Spleen (tissue), 11 donors: Measurements from ENCODE around the gene CFAP54. TPM values are rescaled to one million over a fixed set of nuclear protein-coding genes. Genes with fewer than 3 reads are reported as not detected.

ENCODE experiments used
- DNase-seq: peaks from one replicate; pipeline ENCODE4 v3.0.0-alpha.2; 2020
- H3K27ac ChIP-seq, 8 donors: fragments of 200-600 bp; sonication (generic) in 7 of 8; 1 replicate in 4 of 8; 2 replicates in 4 of 8; pipeline versions ENCODE4 v1.5.0 to v1.8.0; 2016 to 2021; ENCODE audit warnings: inconsistent platforms in 4 of 8, mild to moderate bottlenecking in 4 of 8, moderate library complexity in 1 of 8
- H3K27me3 ChIP-seq, 7 donors: fragments of 200-600 bp; sonication (generic) in 6 of 7; replicated peaks in 1 of 7; 1 replicate in 4 of 7; 2 replicates in 3 of 7; pipeline versions ENCODE4 v1.5.0 to v1.8.0; 2016 to 2021; ENCODE audit warnings: inconsistent platforms in 3 of 7, mild to moderate bottlenecking in 1 of 7
- H3K36me3 ChIP-seq, 6 donors: fragments of 200-600 bp; sonication (generic) in 5 of 6; 1 replicate in 4 of 6; 2 replicates in 2 of 6; pipeline versions ENCODE4 v1.5.0 to v1.8.0; 2016 to 2021; ENCODE audit warnings: inconsistent platforms in 2 of 6
- H3K4me1 ChIP-seq, 6 donors: fragments of 200-600 bp; sonication (generic) in 5 of 6; 1 replicate in 3 of 6; 2 replicates in 3 of 6; pipeline versions ENCODE4 v1.5.0 to v1.8.0; 2016 to 2021; ENCODE audit warnings: inconsistent platforms in 3 of 6
- H3K4me3 ChIP-seq, 8 donors: fragments of 200-600 bp; sonication (generic) in 7 of 8; 1 replicate in 4 of 8; 2 replicates in 4 of 8; pipeline versions ENCODE4 v1.5.0 to v1.8.0; 2016 to 2021; ENCODE audit warnings: inconsistent platforms in 4 of 8, mild to moderate bottlenecking in 4 of 8, moderate library complexity in 2 of 8
- H3K9me3 ChIP-seq, 8 donors: fragments of 200-600 bp; sonication (generic) in 7 of 8; 1 replicate in 4 of 8; 2 replicates in 4 of 8; pipeline versions ENCODE4 v1.5.0 to v1.8.0; 2016 to 2021; ENCODE audit warnings: inconsistent platforms in 4 of 8
- POLR2A ChIP-seq, 3 donors: fragments of 450-650 bp; IDR thresholded peaks; one replicate each; pipeline ENCODE4 v1.5.1; 2017; ENCODE audit warnings: antibody characterized with exemption in 3 of 3, mild to moderate bottlenecking in 1 of 3
- POLR2AphosphoS5 ChIP-seq, 3 donors: sonication (generic); formaldehyde crosslinking; IDR thresholded peaks; one replicate each; pipeline ENCODE4 v1.5.1; 2017; ENCODE audit warnings: antibody characterized with exemption in 3 of 3
- WGBS, 5 donors: extraction: QIAGEN DNeasy Blood & Tissue Kit in 3 of 5; methylation state at CpG; one replicate each; pipeline versions ENCODE4 v1.1.5 to v1.1.7; 2013 to 2018; 5-methylcytosine and 5-hydroxymethylcytosine counted together
- intact Hi-C: fragments of 100-400 bp; cut with DNase I; formaldehyde crosslinking; loops from one replicate; pipeline ENCODE4 v1.15.0; 2023; ENCODE audit warnings: low total_unique reads
- polyA plus RNA-seq, 3 donors: library from polyadenylated mRNA; stranded (reverse); fragments of 200-250 nt; gene quantifications; one replicate each; pipeline ENCODE4 v1.2.1, GENCODE V29; 2013
- total RNA-seq, 7 donors: library from RNA; depleted of rRNA in 3 of 7; stranded (reverse); fragments of >200 nt in 3 of 7; fragmentation: NEBNext Ultra II Directional in 4 of 7; extraction: Animal tissue kit (Norgen Biotek cat#: 25700) in 4 of 7; gene quantifications; one replicate each; pipeline versions ENCODE4 v1.1.0 to v1.2.1, GENCODE V29; 2016 to 2021
- TF ChIP-seq, protein P1 (sequence below), 11 experiments: fragments of 200-600 bp in 7 of 11; fragments of 450-650 bp in 4 of 11; sonication (generic) in 4 of 11; IDR thresholded peaks in 8 of 11; conservative IDR thresholded peaks in 3 of 11; 1 replicate in 7 of 11; 2 replicates in 4 of 11; pipeline versions ENCODE4 v1.4.0 to v1.8.0; 2016 to 2021; ENCODE audit warnings: antibody characterized with exemption in 11 of 11, inconsistent platforms in 4 of 11, mild to moderate bottlenecking in 1 of 11
- donor health status: healthy with polysubstance abuse.
- donor health status: DM: no; HTN: no; CAD: no; lungs with moderate emphysema.
- donor health status: DM: no; HTN: no; CAD: no.
- donor health status: Bipolar disorder and iron deficiency.
- donor health status: healthy.
- donor health status: DM: no; HTN: no; CAD: no.
- donor health status: DM: yes; HTN: yes; CAD: no.

CFAP54 gene
- total and polyA plus RNA-seq, 10 donors, result 0.09 to 3.6 (median 2.1) TPM

DNA sequence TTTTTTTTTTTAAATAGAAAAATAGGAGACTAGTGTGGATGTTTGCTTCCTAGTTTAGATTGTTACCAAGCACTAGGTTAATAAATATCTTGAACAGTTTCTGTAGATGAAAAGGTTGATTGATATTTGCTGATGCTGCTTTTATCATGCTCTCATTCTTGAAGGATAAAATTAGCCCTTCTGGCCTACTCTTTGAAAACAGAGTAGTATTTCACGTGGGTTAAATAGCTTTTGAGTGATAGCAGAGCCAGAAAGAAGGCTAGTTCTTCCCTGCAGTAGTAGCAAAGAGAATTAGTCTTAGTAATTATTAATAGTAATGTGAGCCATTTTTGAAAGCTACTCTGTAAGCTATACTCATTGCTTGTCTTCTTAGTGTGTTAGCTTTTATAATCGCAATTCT is 422.9 kb downstream of the CFAP54 start:
- 82 to 89% (median 86%) methylated on average over 2 of the region's 2 CpGs for WGBS, 5 donors

DNA sequence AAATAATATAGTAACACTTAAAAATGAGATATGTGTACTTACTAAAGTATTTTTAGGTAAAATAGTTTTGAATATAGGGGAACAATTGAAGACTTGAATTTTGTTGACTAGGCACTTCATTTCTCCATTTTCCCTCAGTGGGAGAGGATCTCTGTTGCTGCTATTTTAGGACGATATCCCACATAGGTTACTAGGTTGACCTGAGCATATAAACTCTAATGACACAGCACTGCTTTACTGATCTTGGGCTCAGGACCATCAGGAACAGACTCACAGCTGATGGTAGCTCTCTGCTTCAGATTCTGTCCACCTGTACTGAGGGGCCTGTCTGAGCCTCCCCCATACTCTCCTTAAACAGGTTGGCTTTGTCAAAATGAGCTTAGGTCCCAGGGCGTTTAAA is 423.6 kb downstream of the CFAP54 start:
- Histone ChIP-seq H3K4me3 (no peak overlapping the region), H3K27me3 (no peaks in the 10 kb centered on the region), H3K27ac (no peak overlapping the region), H3K4me1 (peaks cover 10 to 52% (median 35%) of the 10 kb centered on the region in 6 donors), H3K9me3 (no peaks in the 10 kb centered on the region), H3K36me3 (peaks cover 0 to 17% (median 0%) of the 10 kb centered on the region in 6 donors)
- 94 to 100% (median 97%) methylated on average over 2 of the region's 2 CpGs for WGBS, 5 donors
- DNase-seq, result no peak
- no peak for TF ChIP-seq POLR2A (IDR thresholded peaks at IDR 0.05)
- TF ChIP-seq POLR2AphosphoS5 (IDR thresholded peaks at IDR 0.05), result no peak
- TF ChIP-seq, protein P1, sequence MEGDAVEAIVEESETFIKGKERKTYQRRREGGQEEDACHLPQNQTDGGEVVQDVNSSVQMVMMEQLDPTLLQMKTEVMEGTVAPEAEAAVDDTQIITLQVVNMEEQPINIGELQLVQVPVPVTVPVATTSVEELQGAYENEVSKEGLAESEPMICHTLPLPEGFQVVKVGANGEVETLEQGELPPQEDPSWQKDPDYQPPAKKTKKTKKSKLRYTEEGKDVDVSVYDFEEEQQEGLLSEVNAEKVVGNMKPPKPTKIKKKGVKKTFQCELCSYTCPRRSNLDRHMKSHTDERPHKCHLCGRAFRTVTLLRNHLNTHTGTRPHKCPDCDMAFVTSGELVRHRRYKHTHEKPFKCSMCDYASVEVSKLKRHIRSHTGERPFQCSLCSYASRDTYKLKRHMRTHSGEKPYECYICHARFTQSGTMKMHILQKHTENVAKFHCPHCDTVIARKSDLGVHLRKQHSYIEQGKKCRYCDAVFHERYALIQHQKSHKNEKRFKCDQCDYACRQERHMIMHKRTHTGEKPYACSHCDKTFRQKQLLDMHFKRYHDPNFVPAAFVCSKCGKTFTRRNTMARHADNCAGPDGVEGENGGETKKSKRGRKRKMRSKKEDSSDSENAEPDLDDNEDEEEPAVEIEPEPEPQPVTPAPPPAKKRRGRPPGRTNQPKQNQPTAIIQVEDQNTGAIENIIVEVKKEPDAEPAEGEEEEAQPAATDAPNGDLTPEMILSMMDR (IDR thresholded peaks at IDR 0.05 in 8 of 11, conservative IDR thresholded peaks at IDR 0.05 in 3 of 11), result no peak
- intact Hi-C loops, result no loop called here

More for the DNA sequence above, 422.9 kb downstream of the CFAP54 start:
- H3K9me3 ChIP-seq, result no peaks in the 10 kb centered on the region
- TF ChIP-seq, protein P1 (IDR thresholded peaks at IDR 0.05 in 8 of 11, conservative IDR thresholded peaks at IDR 0.05 in 3 of 11), result no peak
- peaks cover 12 to 56% (median 38%) of the 10 kb centered on the region in 6 donors for H3K4me1 ChIP-seq
- H3K27ac ChIP-seq, result no peak overlapping the region
- no peak overlapping the region for H3K4me3 ChIP-seq
- no peaks in the 10 kb centered on the region for H3K27me3 ChIP-seq
- intact Hi-C loops, result no loop called here
- H3K36me3 ChIP-seq, result peaks cover 0 to 17% (median 0%) of the 10 kb centered on the region in 6 donors
- DNase-seq, result no peak

DNA sequence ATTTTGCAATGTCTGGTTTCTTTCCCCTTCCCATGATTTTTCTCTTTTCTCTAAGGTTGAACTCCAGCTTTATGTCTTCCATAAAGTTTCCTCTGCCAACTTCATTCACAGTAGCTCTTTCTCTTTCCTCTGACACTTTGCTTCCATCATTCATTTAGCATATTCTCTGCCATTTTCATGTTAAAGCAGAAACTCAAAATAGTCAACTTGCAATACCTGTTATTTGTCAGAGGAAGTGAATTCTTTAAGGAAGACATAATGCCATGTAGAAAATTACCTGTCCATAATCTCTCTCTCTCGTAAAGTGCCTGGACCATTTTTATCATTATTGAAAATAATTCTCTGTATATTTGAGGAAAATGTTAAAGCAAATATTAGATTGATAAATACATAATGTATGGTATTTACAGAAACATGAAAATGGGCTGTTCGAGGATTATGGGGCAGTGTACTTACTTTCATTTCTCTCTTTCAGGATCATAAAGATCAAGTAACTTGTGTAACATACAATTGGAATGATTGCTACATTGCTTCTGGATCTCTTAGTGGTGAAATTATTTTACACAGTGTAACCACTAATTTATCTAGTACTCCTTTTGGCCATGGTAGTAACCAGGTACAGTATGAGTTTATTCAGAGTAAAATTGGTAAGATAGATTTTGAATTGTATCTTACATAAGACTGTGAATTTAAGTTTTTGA is 430.3 kb downstream of the CFAP54 start:
- Histone ChIP-seq H3K9me3 (peaks cover 0 to 9% (median 3%) of the 10 kb centered on the region in 8 donors), H3K27me3 (no peaks in the 10 kb centered on the region), H3K36me3 (peaks cover 0 to 53% (median 12%) of the 10 kb centered on the region in 6 donors), H3K4me1 (peaks cover 0 to 4% (median 0%) of the 10 kb centered on the region in 6 donors), H3K4me3 (no peak overlapping the region), H3K27ac (no peak overlapping the region)
- 81 to 93% (median 90%) methylated on average over 2 of the region's 2 CpGs for WGBS, 5 donors
- no peak for DNase-seq
- intact Hi-C loops, result no loop called here
- TF ChIP-seq, protein P1 (IDR thresholded peaks at IDR 0.05 in 8 of 11, conservative IDR thresholded peaks at IDR 0.05 in 3 of 11), result no peak
- no peak for TF ChIP-seq POLR2A (IDR thresholded peaks at IDR 0.05)
- TF ChIP-seq POLR2AphosphoS5 (IDR thresholded peaks at IDR 0.05), result no peak

Other genes starting within 250 kb of the CFAP54 start
- 100 to 1,000 TPM in 1 of 7 donors, 10 to 100 TPM in 6; 56.6 to 108 (median 71.6) TPM for gene CDK17, start 89.1 kb upstream of the CFAP54 start, total RNA-seq
- 10 to 100 TPM; 12.9 to 18.0 (median 15.8) TPM for gene CDK17, start 89.1 kb upstream of the CFAP54 start, polyA plus RNA-seq